NCI-H69 (cell line): ENCODE measurements around the gene SMC1B.
"Not testable (repeated sequence)": the region's sequence is repeated elsewhere in the genome, so short reads cannot be mapped to it uniquely, and the experiment has no call there.

ENCODE experiments used
- DNase-seq: peaks from one replicate; lab custom pipeline; 2025; lab: John Stamatoyannopoulos, UW

Gene SMC1B

DNA sequence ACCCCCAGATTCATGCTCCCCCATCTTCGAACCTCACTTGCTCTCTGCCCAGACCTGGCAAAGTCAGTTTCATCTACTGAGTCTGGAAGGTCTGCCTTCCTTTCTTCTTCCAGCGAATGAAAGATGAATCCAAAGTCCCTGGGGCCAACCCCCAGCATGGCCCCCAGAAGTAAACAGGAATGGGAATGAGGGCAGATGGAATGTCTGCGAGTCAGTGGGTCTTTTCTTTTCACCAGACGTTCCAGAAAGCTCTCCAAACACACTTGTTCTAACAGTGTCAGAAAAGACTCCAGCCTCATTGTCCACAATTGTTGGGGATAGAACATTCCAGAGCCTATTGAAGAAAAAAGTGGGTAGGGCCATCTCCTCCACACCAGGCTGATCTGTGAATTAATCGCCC lies 28.7 kb upstream of the SMC1B start:
- DNase-seq = no peak

DNA sequence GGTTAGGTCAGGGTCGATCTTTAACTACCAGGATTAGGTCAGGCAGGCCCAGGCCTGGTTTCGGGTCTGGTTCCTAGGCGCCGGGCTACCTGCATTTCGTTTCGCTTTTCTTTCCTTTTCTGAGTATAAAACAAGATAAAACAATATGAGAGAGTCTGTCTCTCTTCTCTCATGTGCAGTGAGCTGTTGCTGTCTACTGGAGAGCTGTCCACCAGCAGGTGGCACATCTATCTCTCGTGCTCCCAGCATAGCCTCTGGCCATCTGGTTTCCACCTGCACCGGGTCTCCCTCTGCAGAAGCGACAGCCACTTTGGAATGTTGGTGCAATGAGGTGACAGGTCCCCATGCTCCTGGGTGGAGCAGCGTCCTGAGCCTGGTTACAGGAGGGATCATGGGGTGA lies 27.7 kb upstream of the SMC1B start:
- peak; percentile 89 for DNase-seq

DNA sequence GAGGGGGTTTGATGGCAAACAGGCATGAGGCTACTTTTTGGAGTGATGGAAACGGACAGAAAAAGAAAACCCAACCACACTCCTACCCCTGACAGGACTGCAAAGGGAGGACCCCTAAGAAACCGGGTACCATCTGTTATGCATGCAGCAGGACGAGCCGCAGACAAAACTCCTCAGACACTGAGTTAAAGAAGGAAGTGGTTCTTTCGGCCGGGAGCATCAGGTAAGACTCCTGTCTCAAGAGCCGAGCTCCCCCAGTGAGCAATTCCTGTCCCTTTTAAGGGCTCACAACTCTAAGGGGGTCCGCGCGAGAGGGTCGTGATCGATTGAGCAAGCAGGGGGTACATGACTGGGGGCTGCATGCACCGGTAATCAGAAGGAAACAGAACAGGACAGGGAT lies 27.3 kb upstream of the SMC1B start:
- DNase-seq = not testable (repeated sequence)

GRCh38 chr22:45438336-45438735 lies 24.9 kb upstream of the SMC1B start:
- DNase-seq = no peak

- DNase-seq = not testable (repeated sequence)
Measured at GRCh38 chr22:45436871-45437517, 23.6 kb upstream of the SMC1B start.

GRCh38 chr22:45435544-45436139 lies 22.2 kb upstream of the SMC1B start:
- peak; percentile 88 for DNase-seq

DNA sequence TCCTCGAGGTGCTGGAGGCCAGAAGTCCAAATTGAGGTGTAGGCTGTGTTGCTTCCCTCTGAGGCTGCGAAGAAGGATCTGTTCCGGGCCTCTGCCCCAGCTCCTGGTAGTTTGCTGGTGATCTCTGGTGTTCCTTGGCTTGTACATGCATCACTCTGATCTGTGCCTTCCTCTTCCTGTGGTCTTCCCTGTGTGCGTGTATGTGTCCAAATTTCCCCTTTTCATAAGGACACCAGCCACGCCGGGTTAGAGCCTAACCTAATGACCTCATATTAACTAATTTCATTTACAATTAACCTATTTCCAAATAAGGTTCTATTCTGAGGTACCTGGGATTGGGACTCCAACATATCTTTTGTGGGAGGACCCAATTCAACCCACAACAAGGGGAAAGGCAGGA lies 21.6 kb upstream of the SMC1B start:
- DNase-seq = no peak

DNA sequence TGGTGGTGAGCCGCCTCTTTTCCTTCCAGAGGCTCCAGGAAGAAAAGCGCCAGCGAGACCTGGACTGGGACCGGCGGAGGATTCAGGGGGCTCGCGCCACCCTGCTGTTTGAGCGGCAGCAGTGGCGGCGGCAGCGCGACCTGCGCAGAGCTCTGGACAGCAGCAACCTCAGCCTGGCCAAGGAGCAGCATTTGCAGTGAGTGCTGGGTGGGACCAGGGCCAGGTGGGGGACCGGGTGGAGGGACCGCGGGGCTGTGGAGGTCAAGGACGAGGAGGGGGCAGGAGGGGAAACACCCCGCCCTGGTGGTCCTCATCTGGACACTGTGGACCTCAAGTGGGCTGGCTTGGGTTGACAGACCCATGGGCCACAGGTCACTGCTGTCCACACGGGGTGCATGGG lies 17.5 kb upstream of the SMC1B start:
- DNase-seq = no peak

GRCh38 chr22:45429981-45430775 lies 16.8 kb upstream of the SMC1B start:
- no peak for DNase-seq

DNA sequence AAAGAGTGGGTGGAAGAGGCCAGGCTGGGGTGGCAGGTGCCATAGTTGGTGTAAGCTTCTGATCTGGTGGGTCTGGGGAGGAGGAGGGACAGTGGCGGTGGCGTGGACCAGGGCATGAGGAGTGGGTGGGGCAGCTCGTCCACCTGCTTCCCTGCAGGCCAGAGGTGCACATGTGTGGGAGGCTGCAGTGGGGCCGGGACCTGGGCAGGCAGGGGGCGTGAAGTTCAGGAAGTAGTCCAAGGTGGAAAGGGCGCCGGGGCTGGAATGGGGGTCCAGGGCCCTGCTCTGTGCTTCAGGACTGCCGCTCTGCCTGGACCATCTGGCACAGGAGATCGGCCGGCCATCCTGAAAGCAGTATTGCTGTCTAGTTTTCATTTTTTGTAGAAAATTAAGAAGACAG lies 16.0 kb upstream of the SMC1B start:
- no peak for DNase-seq

- DNase-seq = no peak
Measured at GRCh38 chr22:45428391-45429385, 15.3 kb upstream of the SMC1B start.

GRCh38 chr22:45427114-45427513 lies 13.7 kb upstream of the SMC1B start:
- DNase-seq = no peak

- no peak for DNase-seq
Measured at GRCh38 chr22:45426387-45426786, 13.0 kb upstream of the SMC1B start.

GRCh38 chr22:45425531-45426265 lies 12.3 kb upstream of the SMC1B start:
- no peak for DNase-seq

GRCh38 chr22:45425101-45425500 lies 11.7 kb upstream of the SMC1B start:
- DNase-seq = no peak

DNA sequence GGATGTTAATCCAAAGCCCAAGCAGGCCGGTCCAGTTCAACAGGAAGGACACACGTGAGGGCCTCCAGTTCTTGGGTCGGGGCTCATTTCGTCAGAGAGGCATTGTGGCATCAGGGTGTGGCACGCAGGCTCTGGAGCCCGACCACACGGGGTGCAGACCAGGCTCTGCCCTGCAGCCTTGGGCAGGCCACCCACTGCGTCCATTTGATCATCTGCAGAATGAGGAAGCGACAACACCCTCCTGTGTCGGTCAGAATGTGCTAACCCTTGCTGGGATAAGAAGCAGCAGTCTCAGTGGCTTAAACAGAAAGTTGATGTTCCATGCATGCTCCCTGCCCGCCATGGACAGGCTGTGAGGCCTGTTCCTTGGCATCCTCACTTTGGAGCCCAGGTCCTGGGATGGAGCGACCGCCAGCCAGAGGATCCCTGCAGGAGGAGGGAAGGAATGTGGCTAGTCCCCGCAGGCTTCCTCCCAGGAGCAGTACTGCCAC lies 10.9 kb upstream of the SMC1B start:
- no peak for DNase-seq

GRCh38 chr22:45423524-45423923 lies 10.1 kb upstream of the SMC1B start:
- no peak for DNase-seq

- no peak for DNase-seq
Measured at GRCh38 chr22:45422237-45422983, 9.0 kb upstream of the SMC1B start.

- DNase-seq = no peak
Measured at GRCh38 chr22:45421349-45422055, 8.1 kb upstream of the SMC1B start.

GRCh38 chr22:45420539-45420938 lies 7.1 kb upstream of the SMC1B start:
- no peak for DNase-seq
